HT1080 (cell line): Measurements from ENCODE around the gene SRSF6. TPM values are rescaled to one million over a fixed set of nuclear protein-coding genes. Genes with fewer than 3 reads are reported as not detected.
"Not testable (repeated sequence)": the region's sequence is repeated elsewhere in the genome, so short reads cannot be mapped to it uniquely, and the experiment has no call there.

Experiments used
- DNase-seq: peaks from one replicate; pipeline ENCODE4 v3.0.0-alpha.2; 2015; ENCODE audit warnings: low read depth
- total RNA-seq: library from RNA; depleted of rRNA; stranded (reverse); fragments of >200 nt; shearing (Covaris generic); gene quantifications from 2 replicates; pipeline ENCODE4 v1.2.3, GENCODE V29; 2014

Gene SRSF6
- total RNA-seq, 1 experiment from 2014 or later = 63.7 TPM

GRCh38 chr20:43448748-43449535 lies 8.8 kb upstream of the SRSF6 start:
- DNase-seq = peak; percentile 46

- no peak for DNase-seq
These were observed 6.6 kb upstream of the SRSF6 start for GRCh38 chr20:43450841-43451799.

- DNase-seq = no peak
These were observed 5.1 kb upstream of the SRSF6 start for GRCh38 chr20:43452404-43453126.

- not testable (repeated sequence) for DNase-seq
These were observed 1.4 kb upstream of the SRSF6 start for GRCh38 chr20:43456252-43456651.

- peak; percentile 91 for DNase-seq
These were observed 672 bp upstream of the SRSF6 start for GRCh38 chr20:43456809-43457639.

- DNase-seq = no peak
These were observed 777 bp downstream of the SRSF6 start for GRCh38 chr20:43458422-43458924.

- no peak for DNase-seq
These were observed 1.6 kb downstream of the SRSF6 start for GRCh38 chr20:43459022-43459942.

GRCh38 chr20:43460172-43460829 lies 2.6 kb downstream of the SRSF6 start:
- no peak for DNase-seq

GRCh38 chr20:43460830-43461200 lies 3.1 kb downstream of the SRSF6 start:
- no peak for DNase-seq

GRCh38 chr20:43461894-43462659 lies 4.4 kb downstream of the SRSF6 start:
- DNase-seq = no peak

GRCh38 chr20:43462660-43463526 lies 5.2 kb downstream of the SRSF6 start:
- no peak for DNase-seq

- DNase-seq = no peak
These were observed 6.0 kb downstream of the SRSF6 start for GRCh38 chr20:43463527-43464218.

GRCh38 chr20:43464219-43464790 lies 6.6 kb downstream of the SRSF6 start:
- DNase-seq = no peak

- DNase-seq = no peak
These were observed 7.9 kb downstream of the SRSF6 start for GRCh38 chr20:43465625-43465943.

GRCh38 chr20:43467589-43467988 lies 9.9 kb downstream of the SRSF6 start:
- no peak for DNase-seq

- DNase-seq = no peak
These were observed 15.1 kb downstream of the SRSF6 start for GRCh38 chr20:43472671-43473380.
